ENCODE measurements around the gene TOMM40L.
A peak's percentile ranks its signal among the peaks of the same experiment; 100 is the strongest.

GRCh38 chr1:161225534-161226319 lies at the start of gene TOMM40L:
- TF ChIP-seq CTCF (IDR thresholded peaks at IDR 0.05) (peak; percentile 34 to 68 (median 62)), POLR2A (IDR thresholded peaks at IDR 0.05) (peak; percentile 10), EP300 (IDR thresholded peaks at IDR 0.05) (no peak)

Measured in ovary (tissue), 3 donors.